Spleen (tissue), 11 donors: Measurements from ENCODE around the gene RAPH1. TPM values are rescaled to one million over a fixed set of nuclear protein-coding genes. Genes with fewer than 3 reads are reported as not detected.

ENCODE experiments used
- DNase-seq: peaks from one replicate; pipeline ENCODE4 v3.0.0-alpha.2; 2020
- H3K27ac ChIP-seq, 8 donors: fragments of 200-600 bp; sonication (generic) in 7 of 8; 1 replicate in 4 of 8; 2 replicates in 4 of 8; pipeline versions ENCODE4 v1.5.0 to v1.8.0; 2016 to 2021; ENCODE audit warnings: inconsistent platforms in 4 of 8, mild to moderate bottlenecking in 4 of 8, moderate library complexity in 1 of 8
- H3K27me3 ChIP-seq, 7 donors: fragments of 200-600 bp; sonication (generic) in 6 of 7; replicated peaks in 1 of 7; 1 replicate in 4 of 7; 2 replicates in 3 of 7; pipeline versions ENCODE4 v1.5.0 to v1.8.0; 2016 to 2021; ENCODE audit warnings: inconsistent platforms in 3 of 7, mild to moderate bottlenecking in 1 of 7
- H3K36me3 ChIP-seq, 6 donors: fragments of 200-600 bp; sonication (generic) in 5 of 6; 1 replicate in 4 of 6; 2 replicates in 2 of 6; pipeline versions ENCODE4 v1.5.0 to v1.8.0; 2016 to 2021; ENCODE audit warnings: inconsistent platforms in 2 of 6
- H3K4me1 ChIP-seq, 6 donors: fragments of 200-600 bp; sonication (generic) in 5 of 6; 1 replicate in 3 of 6; 2 replicates in 3 of 6; pipeline versions ENCODE4 v1.5.0 to v1.8.0; 2016 to 2021; ENCODE audit warnings: inconsistent platforms in 3 of 6
- H3K4me3 ChIP-seq, 8 donors: fragments of 200-600 bp; sonication (generic) in 7 of 8; 1 replicate in 4 of 8; 2 replicates in 4 of 8; pipeline versions ENCODE4 v1.5.0 to v1.8.0; 2016 to 2021; ENCODE audit warnings: inconsistent platforms in 4 of 8, mild to moderate bottlenecking in 4 of 8, moderate library complexity in 2 of 8
- H3K9me3 ChIP-seq, 8 donors: fragments of 200-600 bp; sonication (generic) in 7 of 8; 1 replicate in 4 of 8; 2 replicates in 4 of 8; pipeline versions ENCODE4 v1.5.0 to v1.8.0; 2016 to 2021; ENCODE audit warnings: inconsistent platforms in 4 of 8
- POLR2A ChIP-seq, 3 donors: fragments of 450-650 bp; IDR thresholded peaks; one replicate each; pipeline ENCODE4 v1.5.1; 2017; ENCODE audit warnings: antibody characterized with exemption in 3 of 3, mild to moderate bottlenecking in 1 of 3
- POLR2AphosphoS5 ChIP-seq, 3 donors: sonication (generic); formaldehyde crosslinking; IDR thresholded peaks; one replicate each; pipeline ENCODE4 v1.5.1; 2017; ENCODE audit warnings: antibody characterized with exemption in 3 of 3
- WGBS, 5 donors: extraction: QIAGEN DNeasy Blood & Tissue Kit in 3 of 5; methylation state at CpG; one replicate each; pipeline versions ENCODE4 v1.1.5 to v1.1.7; 2013 to 2018; 5-methylcytosine and 5-hydroxymethylcytosine counted together
- intact Hi-C: fragments of 100-400 bp; cut with DNase I; formaldehyde crosslinking; loops from one replicate; pipeline ENCODE4 v1.15.0; 2023; ENCODE audit warnings: low total_unique reads
- polyA plus RNA-seq, 3 donors: library from polyadenylated mRNA; stranded (reverse); fragments of 200-250 nt; gene quantifications; one replicate each; pipeline ENCODE4 v1.2.1, GENCODE V29; 2013
- total RNA-seq, 7 donors: library from RNA; depleted of rRNA in 3 of 7; stranded (reverse); fragments of >200 nt in 3 of 7; fragmentation: NEBNext Ultra II Directional in 4 of 7; extraction: Animal tissue kit (Norgen Biotek cat#: 25700) in 4 of 7; gene quantifications; one replicate each; pipeline versions ENCODE4 v1.1.0 to v1.2.1, GENCODE V29; 2016 to 2021
- TF ChIP-seq, protein P1 (sequence below), 11 experiments: fragments of 200-600 bp in 7 of 11; fragments of 450-650 bp in 4 of 11; sonication (generic) in 4 of 11; IDR thresholded peaks in 8 of 11; conservative IDR thresholded peaks in 3 of 11; 1 replicate in 7 of 11; 2 replicates in 4 of 11; pipeline versions ENCODE4 v1.4.0 to v1.8.0; 2016 to 2021; ENCODE audit warnings: antibody characterized with exemption in 11 of 11, inconsistent platforms in 4 of 11, mild to moderate bottlenecking in 1 of 11
- donor health status: healthy with polysubstance abuse.
- donor health status: DM: no; HTN: no; CAD: no; lungs with moderate emphysema.
- donor health status: DM: no; HTN: no; CAD: no.
- donor health status: Bipolar disorder and iron deficiency.
- donor health status: healthy.
- donor health status: DM: no; HTN: no; CAD: no.
- donor health status: DM: yes; HTN: yes; CAD: no.

Gene RAPH1
- total and polyA plus RNA-seq, 10 donors = 2.6 to 138 (median 70.9) TPM

- intact Hi-C loops = no loop called here
- no peaks in the 10 kb centered on the region for H3K9me3 ChIP-seq
- H3K27me3 ChIP-seq = no peaks in the 10 kb centered on the region
- H3K27ac ChIP-seq = no peak overlapping the region
- H3K4me1 ChIP-seq = peaks cover 0 to 4% (median 0%) of the 10 kb centered on the region in 6 donors
- H3K4me3 ChIP-seq = no peak overlapping the region
- H3K36me3 ChIP-seq = peaks cover 0 to 12% (median 2%) of the 10 kb centered on the region in 6 donors
- 93 to 98% (median 95%) methylated on average over 1 of the region's 1 CpG for WGBS, 5 donors
- DNase-seq = no peak
- TF ChIP-seq POLR2AphosphoS5 (IDR thresholded peaks at IDR 0.05) (no peak), POLR2A (IDR thresholded peaks at IDR 0.05) (no peak)
- TF ChIP-seq, protein P1, sequence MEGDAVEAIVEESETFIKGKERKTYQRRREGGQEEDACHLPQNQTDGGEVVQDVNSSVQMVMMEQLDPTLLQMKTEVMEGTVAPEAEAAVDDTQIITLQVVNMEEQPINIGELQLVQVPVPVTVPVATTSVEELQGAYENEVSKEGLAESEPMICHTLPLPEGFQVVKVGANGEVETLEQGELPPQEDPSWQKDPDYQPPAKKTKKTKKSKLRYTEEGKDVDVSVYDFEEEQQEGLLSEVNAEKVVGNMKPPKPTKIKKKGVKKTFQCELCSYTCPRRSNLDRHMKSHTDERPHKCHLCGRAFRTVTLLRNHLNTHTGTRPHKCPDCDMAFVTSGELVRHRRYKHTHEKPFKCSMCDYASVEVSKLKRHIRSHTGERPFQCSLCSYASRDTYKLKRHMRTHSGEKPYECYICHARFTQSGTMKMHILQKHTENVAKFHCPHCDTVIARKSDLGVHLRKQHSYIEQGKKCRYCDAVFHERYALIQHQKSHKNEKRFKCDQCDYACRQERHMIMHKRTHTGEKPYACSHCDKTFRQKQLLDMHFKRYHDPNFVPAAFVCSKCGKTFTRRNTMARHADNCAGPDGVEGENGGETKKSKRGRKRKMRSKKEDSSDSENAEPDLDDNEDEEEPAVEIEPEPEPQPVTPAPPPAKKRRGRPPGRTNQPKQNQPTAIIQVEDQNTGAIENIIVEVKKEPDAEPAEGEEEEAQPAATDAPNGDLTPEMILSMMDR (IDR thresholded peaks at IDR 0.05 in 8 of 11, conservative IDR thresholded peaks at IDR 0.05 in 3 of 11) = no peak
Measured at GRCh38 chr2:203346612-203347011, 188.5 kb downstream of the RAPH1 start.

GRCh38 chr2:203344667-203345066 is 190.4 kb downstream of the RAPH1 start:
- 96 to 99% (median 98%) methylated on average over 11 to 12 of the region's 12 CpGs for WGBS, 5 donors
- H3K36me3 ChIP-seq = peaks cover 0 to 12% (median 2%) of the 10 kb centered on the region in 6 donors
- no peaks in the 10 kb centered on the region for H3K9me3 ChIP-seq
- H3K27ac ChIP-seq = no peak overlapping the region
- H3K27me3 ChIP-seq = no peaks in the 10 kb centered on the region
- no peak overlapping the region for H3K4me3 ChIP-seq
- intact Hi-C loops = no loop called here
- peaks cover 0 to 17% (median 0%) of the 10 kb centered on the region in 6 donors for H3K4me1 ChIP-seq
- DNase-seq = no peak
- TF ChIP-seq POLR2A (IDR thresholded peaks at IDR 0.05) = no peak
- TF ChIP-seq POLR2AphosphoS5 (IDR thresholded peaks at IDR 0.05) = no peak
- TF ChIP-seq, protein P1 (IDR thresholded peaks at IDR 0.05 in 8 of 11, conservative IDR thresholded peaks at IDR 0.05 in 3 of 11) = no peak

Other genes with a start within 250 kb of the RAPH1 start
- gene ABI2, start 206.9 kb downstream of the RAPH1 start, total RNA-seq = 10 to 100 TPM; 30.1 to 46.9 (median 37.0) TPM
- 1 to 10 TPM; 6.0 to 9.6 (median 6.6) TPM for gene ABI2, start 206.9 kb downstream of the RAPH1 start, polyA plus RNA-seq
- 10 to 100 TPM in 6 of 7 donors, 1 to 10 TPM in 1; 8.5 to 22.4 (median 17.5) TPM for gene CD28, start 171.3 kb upstream of the RAPH1 start, total RNA-seq
- gene CD28, start 171.3 kb upstream of the RAPH1 start, polyA plus RNA-seq = 1 to 10 TPM; 1.3 to 2.9 (median 2.3) TPM